Measurements from ENCODE around the gene SPSB1. TPM values are rescaled to one million over a fixed set of nuclear protein-coding genes. Genes with fewer than 3 reads are reported as not detected.

SPSB1 gene
- total RNA-seq, 1 donor from 2014 or later, result 16.8 TPM

- DNase-seq (ENCODE audit: low read depth), result no peak
These were observed 93.3 kb downstream of the SPSB1 start for GRCh38 chr1:9385801-9386573.

GRCh38 chr1:9388335-9389180 lies 95.9 kb downstream of the SPSB1 start:
- DNase-seq (ENCODE audit: low read depth), result peak; percentile 66

GRCh38 chr1:9389968-9390367 lies 97.3 kb downstream of the SPSB1 start:
- DNase-seq (ENCODE audit: low read depth), result no peak

GRCh38 chr1:9391620-9392019 lies 98.9 kb downstream of the SPSB1 start:
- DNase-seq (ENCODE audit: low read depth), result no peak

GRCh38 chr1:9394010-9394409 lies 101.3 kb downstream of the SPSB1 start:
- DNase-seq (ENCODE audit: low read depth), result no peak

GRCh38 chr1:9395018-9395417 lies 102.3 kb downstream of the SPSB1 start:
- no peak for DNase-seq (ENCODE audit: low read depth)

- no peak for DNase-seq (ENCODE audit: low read depth)
These were observed 104.4 kb downstream of the SPSB1 start for GRCh38 chr1:9397047-9397446.

GRCh38 chr1:9397997-9398526 lies 105.4 kb downstream of the SPSB1 start:
- DNase-seq (ENCODE audit: low read depth), result no peak

- peak; percentile 95 for DNase-seq (ENCODE audit: low read depth)
These were observed 107.1 kb downstream of the SPSB1 start for GRCh38 chr1:9399510-9400424.

- peak; percentile 62 for DNase-seq (ENCODE audit: low read depth)
These were observed 107.9 kb downstream of the SPSB1 start for GRCh38 chr1:9400425-9401079.

- no peak for DNase-seq (ENCODE audit: low read depth)
These were observed 108.4 kb downstream of the SPSB1 start for GRCh38 chr1:9401080-9401453.

GRCh38 chr1:9402256-9402616 lies 109.5 kb downstream of the SPSB1 start:
- no peak for DNase-seq (ENCODE audit: low read depth)

- no peak for DNase-seq (ENCODE audit: low read depth)
These were observed 110.1 kb downstream of the SPSB1 start for GRCh38 chr1:9402717-9403225.

GRCh38 chr1:9404117-9404914 lies 111.6 kb downstream of the SPSB1 start:
- no peak for DNase-seq (ENCODE audit: low read depth)

GRCh38 chr1:9406111-9406510 lies 113.4 kb downstream of the SPSB1 start:
- DNase-seq (ENCODE audit: low read depth), result peak; percentile 78

- DNase-seq (ENCODE audit: low read depth), result peak; percentile 79
These were observed 118.1 kb downstream of the SPSB1 start for GRCh38 chr1:9410737-9411297.

GRCh38 chr1:9413071-9413876 lies 120.6 kb downstream of the SPSB1 start:
- DNase-seq (ENCODE audit: low read depth), result peak; percentile 91

- peak; percentile 79 for DNase-seq (ENCODE audit: low read depth)
These were observed 121.2 kb downstream of the SPSB1 start for GRCh38 chr1:9413877-9414213.

- no peak for DNase-seq (ENCODE audit: low read depth)
These were observed 123.8 kb downstream of the SPSB1 start for GRCh38 chr1:9416506-9416905.
